GM18498 (cell line): Measurements from ENCODE around the gene CAPN5.

Experiments
- ATAC-seq: cut with Tn5 transposase; IDR thresholded peaks from one replicate; pipeline ENCODE4 v1.9.1; 2021; ENCODE audit warnings: mild to moderate bottlenecking, moderate library complexity; ENCODE audit not compliant: unreplicated experiment

Gene CAPN5

GRCh38 chr11:77114089-77114463 is 47.3 kb downstream of the CAPN5 start:
- no peak for ATAC-seq

GRCh38 chr11:77115181-77115611 is 48.4 kb downstream of the CAPN5 start:
- ATAC-seq = no peak

- no peak for ATAC-seq
Observed at GRCh38 chr11:77115956-77116355, 49.2 kb downstream of the CAPN5 start.

- no peak for ATAC-seq
Observed at GRCh38 chr11:77117492-77117891, 50.7 kb downstream of the CAPN5 start.

GRCh38 chr11:77118086-77118485 is 51.3 kb downstream of the CAPN5 start:
- ATAC-seq = no peak

GRCh38 chr11:77118971-77119370 is 52.2 kb downstream of the CAPN5 start:
- ATAC-seq = no peak

GRCh38 chr11:77119531-77119936 is 52.8 kb downstream of the CAPN5 start:
- ATAC-seq = no peak

- ATAC-seq = no peak
Observed at GRCh38 chr11:77120571-77120970, 53.8 kb downstream of the CAPN5 start.

- no peak for ATAC-seq
Observed at GRCh38 chr11:77121096-77121640, 54.4 kb downstream of the CAPN5 start.

GRCh38 chr11:77121876-77122575 is 55.3 kb downstream of the CAPN5 start:
- ATAC-seq = no peak

- ATAC-seq = no peak
Observed at GRCh38 chr11:77122576-77123212, 55.9 kb downstream of the CAPN5 start.

- no peak for ATAC-seq
Observed at GRCh38 chr11:77123591-77123990, 56.8 kb downstream of the CAPN5 start.

GRCh38 chr11:77124041-77124440 is 57.3 kb downstream of the CAPN5 start:
- no peak for ATAC-seq

- no peak for ATAC-seq
Observed at GRCh38 chr11:77124488-77124887, 57.7 kb downstream of the CAPN5 start.

GRCh38 chr11:77125191-77125590 is 58.4 kb downstream of the CAPN5 start:
- ATAC-seq = no peak

- ATAC-seq = no peak
Observed at GRCh38 chr11:77125695-77126094, 58.9 kb downstream of the CAPN5 start.

- no peak for ATAC-seq
Observed at GRCh38 chr11:77126156-77126775, 59.5 kb downstream of the CAPN5 start.

- ATAC-seq = no peak
Observed at GRCh38 chr11:77126861-77127234, 60.1 kb downstream of the CAPN5 start.

GRCh38 chr11:77127235-77127911 is 60.6 kb downstream of the CAPN5 start:
- no peak for ATAC-seq

GRCh38 chr11:77127920-77128691 is 61.3 kb downstream of the CAPN5 start, which contains the start of gene MYO7A:
TSS of gene MYO7A (plus strand) at chr11:77128246. CDS start at chr11:77130635, 2,389 bp downstream.
- ATAC-seq = no peak
